ENCODE measurements around the gene CLIC3.
"Not testable (repeated sequence)": the region's sequence is repeated elsewhere in the genome, so short reads cannot be mapped to it uniquely, and the experiment has no call there.

CLIC3 gene

DNA sequence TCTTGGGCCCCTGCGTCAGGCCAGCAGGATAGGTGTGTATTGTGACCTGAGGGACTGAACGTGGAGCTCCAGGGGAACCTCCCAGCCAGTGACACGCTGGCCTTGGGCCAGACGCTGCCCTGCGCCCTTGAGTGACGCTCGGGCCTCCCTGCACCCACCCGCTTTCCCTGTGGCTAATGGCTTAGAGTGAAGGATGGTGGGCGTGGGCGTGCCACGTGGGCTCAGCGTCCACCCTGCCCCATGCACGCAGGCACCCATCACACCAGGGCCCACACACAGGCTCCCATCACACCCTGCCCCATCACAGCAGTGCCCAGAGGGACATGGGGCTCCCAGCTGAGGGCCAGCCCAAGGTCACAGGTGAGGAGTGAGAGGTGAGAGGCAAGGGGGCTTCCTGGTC, 40.7 kb upstream of the CLIC3 start:
- Histone ChIP-seq H3K27me3 (ENCODE audit: control insufficient read depth, insufficient read depth, low read length) (peaks cover 9% of the 10 kb centered on the region), H3K36me3 (ENCODE audit: control insufficient read depth, insufficient read depth, low read length) (no peaks in the 10 kb centered on the region), H3K4me3 (ENCODE audit: low read length) (no peak overlapping the region)

DNA sequence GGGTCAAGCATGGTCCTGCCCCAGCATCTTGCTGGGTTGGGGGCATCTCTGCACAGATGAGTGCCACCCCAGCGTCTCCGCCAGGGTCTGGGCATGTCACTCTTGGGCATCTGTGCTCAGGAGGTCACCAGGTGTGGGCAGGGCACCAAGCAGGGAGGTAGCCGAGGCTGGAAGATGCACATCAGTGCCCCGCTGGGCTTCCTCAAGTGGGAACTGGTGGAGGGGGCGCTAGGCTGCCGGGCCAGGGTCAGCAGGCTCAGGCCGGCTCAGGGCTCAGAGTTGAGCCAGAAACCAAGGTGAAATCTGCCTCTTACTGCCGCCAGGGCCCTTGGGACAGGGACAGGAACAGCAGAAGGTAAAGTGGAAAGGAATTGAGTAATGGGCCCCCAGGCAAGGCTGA, 39.6 kb upstream of the CLIC3 start:
- Histone ChIP-seq H3K36me3 (ENCODE audit: control insufficient read depth, insufficient read depth, low read length) (no peaks in the 10 kb centered on the region), H3K27me3 (ENCODE audit: control insufficient read depth, insufficient read depth, low read length) (peaks cover 9% of the 10 kb centered on the region), H3K9ac (ENCODE audit: low read length) (no peak overlapping the region), H3K9me3 (ENCODE audit: control insufficient read depth, low read length) (no peaks in the 10 kb centered on the region), H3K4me1 (ENCODE audit: control insufficient read depth, insufficient read depth, low read length) (peaks cover 23% of the 10 kb centered on the region), H3K4me3 (ENCODE audit: low read length) (no peak overlapping the region)

More for the DNA sequence above, 40.7 kb upstream of the CLIC3 start:
- Histone ChIP-seq H3K9ac (ENCODE audit: low read length) (no peak overlapping the region), H3K4me1 (ENCODE audit: control insufficient read depth, insufficient read depth, low read length) (peaks cover 16% of the 10 kb centered on the region), H3K9me3 (ENCODE audit: control insufficient read depth, low read length) (no peaks in the 10 kb centered on the region)

- Histone ChIP-seq H3K9ac (ENCODE audit: low read length) (no peak overlapping the region), H3K36me3 (ENCODE audit: control insufficient read depth, insufficient read depth, low read length) (no peaks in the 10 kb centered on the region), H3K9me3 (ENCODE audit: control insufficient read depth, low read length) (no peaks in the 10 kb centered on the region), H3K4me1 (ENCODE audit: control insufficient read depth, insufficient read depth, low read length) (peaks cover 23% of the 10 kb centered on the region), H3K4me3 (ENCODE audit: low read length) (no peak overlapping the region), H3K27me3 (ENCODE audit: control insufficient read depth, insufficient read depth, low read length) (peaks cover 9% of the 10 kb centered on the region)
Observed at GRCh38 chr9:137035507-137035834, 39.1 kb upstream of the CLIC3 start.

- peak overlapping the region; percentile 28 for H3K9ac ChIP-seq (ENCODE audit: low read length)
Observed at GRCh38 chr9:137034709-137035506, 38.5 kb upstream of the CLIC3 start.

GRCh38 chr9:137034039-137034708, 37.8 kb upstream of the CLIC3 start:
- peak overlapping the region; percentile 28 for H3K9ac ChIP-seq (ENCODE audit: low read length)
- peaks cover 9% of the 10 kb centered on the region for H3K27me3 ChIP-seq (ENCODE audit: control insufficient read depth, insufficient read depth, low read length)
- peaks cover 28% of the 10 kb centered on the region for H3K4me1 ChIP-seq (ENCODE audit: control insufficient read depth, insufficient read depth, low read length)
- H3K9me3 ChIP-seq (ENCODE audit: control insufficient read depth, low read length) = no peaks in the 10 kb centered on the region
- H3K36me3 ChIP-seq (ENCODE audit: control insufficient read depth, insufficient read depth, low read length) = no peaks in the 10 kb centered on the region
- no peak overlapping the region for H3K4me3 ChIP-seq (ENCODE audit: low read length)

More at GRCh38 chr9:137034709-137035506, 38.5 kb upstream of the CLIC3 start:
- H3K27me3 ChIP-seq (ENCODE audit: control insufficient read depth, insufficient read depth, low read length) = peaks cover 9% of the 10 kb centered on the region
- peaks cover 23% of the 10 kb centered on the region for H3K4me1 ChIP-seq (ENCODE audit: control insufficient read depth, insufficient read depth, low read length)
- no peaks in the 10 kb centered on the region for H3K9me3 ChIP-seq (ENCODE audit: control insufficient read depth, low read length)
- no peaks in the 10 kb centered on the region for H3K36me3 ChIP-seq (ENCODE audit: control insufficient read depth, insufficient read depth, low read length)
- no peak overlapping the region for H3K4me3 ChIP-seq (ENCODE audit: low read length)

DNA sequence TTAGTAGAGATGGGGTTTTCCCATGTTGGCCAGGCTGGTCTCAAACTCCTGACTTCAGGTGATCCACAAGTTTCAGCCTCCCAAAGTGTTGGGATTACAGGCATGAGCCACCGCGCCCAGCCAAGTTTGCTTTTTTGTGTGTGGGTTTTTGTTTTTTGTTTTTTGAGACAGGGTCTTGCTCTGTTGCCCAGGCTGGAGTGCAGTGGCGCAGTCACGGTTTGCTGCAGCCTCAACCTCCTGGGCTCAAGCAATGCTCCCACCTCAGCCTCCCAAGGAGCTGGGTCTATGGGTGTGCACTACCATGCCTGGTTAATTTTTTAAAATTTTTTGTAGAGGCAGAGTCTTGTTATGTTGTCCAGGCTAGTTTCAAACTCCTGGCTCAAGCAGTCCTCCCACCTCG, 37.1 kb upstream of the CLIC3 start:
- not testable (repeated sequence) for H3K4me3 ChIP-seq (ENCODE audit: low read length); H3K9me3 ChIP-seq (ENCODE audit: control insufficient read depth, low read length); H3K9ac ChIP-seq (ENCODE audit: low read length); H3K27me3 ChIP-seq (ENCODE audit: control insufficient read depth, insufficient read depth, low read length); H3K36me3 ChIP-seq (ENCODE audit: control insufficient read depth, insufficient read depth, low read length)
- H3K4me1 ChIP-seq (ENCODE audit: control insufficient read depth, insufficient read depth, low read length) = peaks cover 35% of the 10 kb centered on the region

- H3K4me1 ChIP-seq (ENCODE audit: control insufficient read depth, insufficient read depth, low read length) = peaks cover 37% of the 10 kb centered on the region
- H3K9ac ChIP-seq (ENCODE audit: low read length) = no peak overlapping the region
- H3K9me3 ChIP-seq (ENCODE audit: control insufficient read depth, low read length) = no peaks in the 10 kb centered on the region
- no peak overlapping the region for H3K4me3 ChIP-seq (ENCODE audit: low read length)
- H3K27me3 ChIP-seq (ENCODE audit: control insufficient read depth, insufficient read depth, low read length) = peaks cover 9% of the 10 kb centered on the region
- no peaks in the 10 kb centered on the region for H3K36me3 ChIP-seq (ENCODE audit: control insufficient read depth, insufficient read depth, low read length)
Observed at GRCh38 chr9:137032858-137033257, 36.5 kb upstream of the CLIC3 start.

GRCh38 chr9:137031904-137032640, 35.7 kb upstream of the CLIC3 start, which contains the start of gene FUT7:
FUT7 (minus strand) TSS chr9:137032088; CDS start chr9:137031991, 97 bp downstream.
- Histone ChIP-seq H3K4me3 (ENCODE audit: low read length) (no peak within 1 kb of the TSS), H3K36me3 (ENCODE audit: control insufficient read depth, insufficient read depth, low read length) (no peaks in the 10 kb centered on the region), H3K9me3 (ENCODE audit: control insufficient read depth, low read length) (no peaks in the 10 kb centered on the region), H3K27me3 (ENCODE audit: control insufficient read depth, insufficient read depth, low read length) (peaks cover 9% of the 10 kb centered on the region), H3K4me1 (ENCODE audit: control insufficient read depth, insufficient read depth, low read length) (peaks cover 42% of the 10 kb centered on the region), H3K9ac (ENCODE audit: low read length) (no peak within 1 kb of the TSS)

GRCh38 chr9:137030538-137031527, 34.5 kb upstream of the CLIC3 start:
- Histone ChIP-seq H3K4me1 (ENCODE audit: control insufficient read depth, insufficient read depth, low read length) (peaks cover 53% of the 10 kb centered on the region), H3K4me3 (ENCODE audit: low read length) (no peak overlapping the region), H3K9ac (ENCODE audit: low read length) (no peak overlapping the region), H3K27me3 (ENCODE audit: control insufficient read depth, insufficient read depth, low read length) (peaks cover 8% of the 10 kb centered on the region), H3K36me3 (ENCODE audit: control insufficient read depth, insufficient read depth, low read length) (no peaks in the 10 kb centered on the region), H3K9me3 (ENCODE audit: control insufficient read depth, low read length) (no peaks in the 10 kb centered on the region)

DNA sequence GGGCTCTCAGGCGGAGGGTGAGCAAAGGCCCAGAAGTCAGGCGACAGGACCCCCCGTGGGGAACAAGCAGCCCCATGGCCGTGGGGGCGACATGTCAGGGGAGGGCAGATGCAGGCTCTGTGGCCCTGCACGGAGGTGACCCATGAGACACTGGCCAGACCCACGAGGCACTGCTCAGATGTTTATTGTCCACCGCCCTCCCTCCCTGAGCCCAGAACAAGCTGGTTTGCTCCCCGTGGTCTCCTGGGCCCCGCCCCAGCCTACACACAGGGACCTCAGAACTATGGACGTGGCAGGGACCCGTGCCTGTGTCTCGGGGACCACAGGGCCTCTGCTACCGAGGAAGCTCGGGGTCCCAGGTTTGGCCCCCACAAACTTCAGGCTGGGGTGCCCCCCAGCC, 33.6 kb upstream of the CLIC3 start:
- Histone ChIP-seq H3K9me3 (ENCODE audit: control insufficient read depth, low read length) (no peaks in the 10 kb centered on the region), H3K36me3 (ENCODE audit: control insufficient read depth, insufficient read depth, low read length) (no peaks in the 10 kb centered on the region), H3K4me3 (ENCODE audit: low read length) (no peak overlapping the region), H3K9ac (ENCODE audit: low read length) (no peak overlapping the region), H3K27me3 (ENCODE audit: control insufficient read depth, insufficient read depth, low read length) (peaks cover 4% of the 10 kb centered on the region), H3K4me1 (ENCODE audit: control insufficient read depth, insufficient read depth, low read length) (peaks cover 56% of the 10 kb centered on the region)
